Mesodermal cell (in vitro differentiated cells): ENCODE results near the gene INIP.

Experiments
- H3K27ac ChIP-seq: 2 replicates; pipeline ENCODE4 v1.7.0; 2013; ENCODE audit warnings: mild to moderate bottlenecking, low read depth, low read length, moderate library complexity; ENCODE audit not compliant: severe bottlenecking
- H3K36me3 ChIP-seq: 2 replicates; pipeline ENCODE4 v1.7.1; 2013; ENCODE audit warnings: mild to moderate bottlenecking, low read length, moderate library complexity; ENCODE audit not compliant: control insufficient read depth, insufficient read depth
- H3K4me1 ChIP-seq: one replicate; pipeline ENCODE4 v1.7.1; 2013; ENCODE audit warnings: mild to moderate bottlenecking, low read length; ENCODE audit not compliant: insufficient read depth, control insufficient read depth, poor library complexity, severe bottlenecking
- H3K4me3 ChIP-seq: 2 replicates; pipeline ENCODE4 v1.7.0; 2013; ENCODE audit warnings: low read length, control low read depth, mild to moderate bottlenecking; ENCODE audit not compliant: insufficient read depth, poor library complexity, severe bottlenecking; ENCODE audit errors: extremely low read depth
- H3K9me3 ChIP-seq: 2 replicates; pipeline ENCODE4 v1.7.1; 2013; ENCODE audit warnings: mild to moderate bottlenecking, low read length, moderate library complexity; ENCODE audit not compliant: control insufficient read depth
- WGBS, 2 experiments: methylation state at CpG; one replicate each; pipeline ENCODE4 v1.1.5; 2013; ENCODE audit warnings: missing lambda C conversion rate in 2 of 2; ENCODE audit not compliant: insufficient coverage in 2 of 2; 5-methylcytosine and 5-hydroxymethylcytosine counted together

Gene INIP

GRCh38 chr9:112755016-112755427, 37.1 kb upstream of the INIP start:
- Histone ChIP-seq H3K36me3 (no peaks in the 10 kb centered on the region), H3K4me1 (peaks cover 26% of the 10 kb centered on the region), H3K4me3 (no peak overlapping the region), H3K9me3 (no peaks in the 10 kb centered on the region), H3K27ac (peak overlapping the region; percentile 70)
- 61 to 70% methylated on average over 5 of the region's 5 CpGs for WGBS, 2 experiments

GRCh38 chr9:112754578-112754977, 36.7 kb upstream of the INIP start:
- 39 to 50% methylated on average over 3 of the region's 3 CpGs for WGBS, 2 experiments
- Histone ChIP-seq H3K36me3 (no peaks in the 10 kb centered on the region), H3K4me1 (peaks cover 26% of the 10 kb centered on the region), H3K27ac (peak overlapping the region; percentile 70), H3K9me3 (no peaks in the 10 kb centered on the region), H3K4me3 (no peak overlapping the region)

- 84 to 87% methylated on average over 2 of the region's 2 CpGs for WGBS, 2 experiments
- no peak overlapping the region for H3K27ac ChIP-seq
- no peaks in the 10 kb centered on the region for H3K36me3 ChIP-seq
- H3K4me3 ChIP-seq: no peak overlapping the region
- H3K9me3 ChIP-seq: no peaks in the 10 kb centered on the region
- H3K4me1 ChIP-seq: peaks cover 26% of the 10 kb centered on the region
Measured at GRCh38 chr9:112753725-112754124, 35.8 kb upstream of the INIP start.

- Histone ChIP-seq H3K4me3 (no peak overlapping the region), H3K4me1 (peaks cover 26% of the 10 kb centered on the region), H3K27ac (no peak overlapping the region), H3K9me3 (no peaks in the 10 kb centered on the region), H3K36me3 (no peaks in the 10 kb centered on the region)
- 71 to 96% methylated on average over 3 to 5 of the region's 6 CpGs for WGBS, 2 experiments
Measured at GRCh38 chr9:112752334-112753125, 34.6 kb upstream of the INIP start.

- Histone ChIP-seq H3K9me3 (no peaks in the 10 kb centered on the region), H3K4me3 (peak overlapping the region; percentile 90), H3K36me3 (no peaks in the 10 kb centered on the region), H3K27ac (peak overlapping the region; percentile 39), H3K4me1 (peaks cover 26% of the 10 kb centered on the region)
- WGBS, 2 experiments: 1% methylated on average over 38 to 39 of the region's 49 CpGs
Measured at GRCh38 chr9:112751056-112751795, 33.3 kb upstream of the INIP start.

GRCh38 chr9:112750764-112751055, 32.8 kb upstream of the INIP start:
- no peak overlapping the region for H3K27ac ChIP-seq
- H3K4me3 ChIP-seq: peak overlapping the region; percentile 90
- H3K36me3 ChIP-seq: no peaks in the 10 kb centered on the region
- H3K4me1 ChIP-seq: peaks cover 24% of the 10 kb centered on the region
- H3K9me3 ChIP-seq: no peaks in the 10 kb centered on the region
- 0 to 2% methylated on average over 22 to 40 of the region's 50 CpGs for WGBS, 2 experiments

- H3K4me3 ChIP-seq: peak within 1 kb of the TSS; percentile 90
- peak within 1 kb of the TSS; percentile 39 for H3K27ac ChIP-seq
- no peaks in the 10 kb centered on the region for H3K36me3 ChIP-seq
- WGBS, 2 experiments: 8 to 9% methylated on average over 19 to 40 of the region's 49 CpGs
- H3K4me1 ChIP-seq: peaks cover 19% of the 10 kb centered on the region
- H3K9me3 ChIP-seq: no peaks in the 10 kb centered on the region
Measured at GRCh38 chr9:112750016-112750763, 32.3 kb upstream of the INIP start, which contains the start of gene SNX30. Gene SNX30, plus strand, starts transcription at chr9:112750760. Its CDS starts 242 bp downstream, at chr9:112751002.

- H3K4me1 ChIP-seq: peaks cover 3% of the 10 kb centered on the region
- no peak overlapping the region for H3K4me3 ChIP-seq
- WGBS, 2 experiments: 89 to 92% methylated on average over 7 of the region's 7 CpGs
- peak overlapping the region; percentile 16 for H3K27ac ChIP-seq
- H3K9me3 ChIP-seq: no peaks in the 10 kb centered on the region
- H3K36me3 ChIP-seq: no peaks in the 10 kb centered on the region
Measured at GRCh38 chr9:112747094-112747493, 29.2 kb upstream of the INIP start.

- no peaks in the 10 kb centered on the region for H3K36me3 ChIP-seq
- no peaks in the 10 kb centered on the region for H3K4me1 ChIP-seq
- 76 to 85% methylated on average over 3 to 4 of the region's 4 CpGs for WGBS, 2 experiments
- H3K4me3 ChIP-seq: no peak overlapping the region
- no peak overlapping the region for H3K27ac ChIP-seq
- no peaks in the 10 kb centered on the region for H3K9me3 ChIP-seq
Measured at GRCh38 chr9:112744177-112744576, 26.3 kb upstream of the INIP start.

GRCh38 chr9:112743216-112743836, 25.4 kb upstream of the INIP start:
- Histone ChIP-seq H3K36me3 (no peaks in the 10 kb centered on the region), H3K4me3 (no peak overlapping the region), H3K4me1 (no peaks in the 10 kb centered on the region), H3K9me3 (no peaks in the 10 kb centered on the region), H3K27ac (no peak overlapping the region)
- 84% methylated on average over 3 of the region's 3 CpGs; no CpG with 5 or more reads in 1 of the 2 experiments for WGBS, 2 experiments
